ENCODE measurements around the gene TTC16. TPM values are rescaled to one million over a fixed set of nuclear protein-coding genes. Genes with fewer than 3 reads are reported as not detected.

TTC16 gene
- total and polyA plus RNA-seq, 2 of the 8 experiments (the other 6 are each of a cell fraction or from before 2014, with no cell fraction given) = 0.03 TPM; not detected in 1

GRCh38 chr9:127667127-127667844 lies 48.6 kb upstream of the TTC16 start (continued):
- no peak for TF ChIP-seq CTCF (IDR thresholded peaks at IDR 0.05; ENCODE audit: control extremely low read depth in 1 of 3, insufficient read depth in 1 of 3, low read depth in 1 of 3, low read length in 3 of 3)
- no peak for TF ChIP-seq RNF2 (IDR thresholded peaks at IDR 0.05; ENCODE audit: borderline replicate concordance, low read depth, low read length, missing control alignments, poor library complexity, severe bottlenecking)
- no peak for TF ChIP-seq SUZ12 (IDR thresholded peaks at IDR 0.05; ENCODE audit: low read length)
- no peak for TF ChIP-seq CBX5 (IDR thresholded peaks at IDR 0.05; ENCODE audit: low read depth, low read length)
- no peak for TF ChIP-seq USF2 (IDR thresholded peaks at IDR 0.05; ENCODE audit: low read length)
- no peak for TF ChIP-seq SP2 (IDR thresholded peaks at IDR 0.05; ENCODE audit: low read length)
- TF ChIP-seq MAFK (IDR thresholded peaks at IDR 0.05; ENCODE audit: low read depth, low read length) = no peak
